ENCODE results near the gene BMS1.
"Not testable (repeated sequence)": the region's sequence is repeated elsewhere in the genome, so short reads cannot be mapped to it uniquely, and the experiment has no call there.

Gene BMS1, protein sequence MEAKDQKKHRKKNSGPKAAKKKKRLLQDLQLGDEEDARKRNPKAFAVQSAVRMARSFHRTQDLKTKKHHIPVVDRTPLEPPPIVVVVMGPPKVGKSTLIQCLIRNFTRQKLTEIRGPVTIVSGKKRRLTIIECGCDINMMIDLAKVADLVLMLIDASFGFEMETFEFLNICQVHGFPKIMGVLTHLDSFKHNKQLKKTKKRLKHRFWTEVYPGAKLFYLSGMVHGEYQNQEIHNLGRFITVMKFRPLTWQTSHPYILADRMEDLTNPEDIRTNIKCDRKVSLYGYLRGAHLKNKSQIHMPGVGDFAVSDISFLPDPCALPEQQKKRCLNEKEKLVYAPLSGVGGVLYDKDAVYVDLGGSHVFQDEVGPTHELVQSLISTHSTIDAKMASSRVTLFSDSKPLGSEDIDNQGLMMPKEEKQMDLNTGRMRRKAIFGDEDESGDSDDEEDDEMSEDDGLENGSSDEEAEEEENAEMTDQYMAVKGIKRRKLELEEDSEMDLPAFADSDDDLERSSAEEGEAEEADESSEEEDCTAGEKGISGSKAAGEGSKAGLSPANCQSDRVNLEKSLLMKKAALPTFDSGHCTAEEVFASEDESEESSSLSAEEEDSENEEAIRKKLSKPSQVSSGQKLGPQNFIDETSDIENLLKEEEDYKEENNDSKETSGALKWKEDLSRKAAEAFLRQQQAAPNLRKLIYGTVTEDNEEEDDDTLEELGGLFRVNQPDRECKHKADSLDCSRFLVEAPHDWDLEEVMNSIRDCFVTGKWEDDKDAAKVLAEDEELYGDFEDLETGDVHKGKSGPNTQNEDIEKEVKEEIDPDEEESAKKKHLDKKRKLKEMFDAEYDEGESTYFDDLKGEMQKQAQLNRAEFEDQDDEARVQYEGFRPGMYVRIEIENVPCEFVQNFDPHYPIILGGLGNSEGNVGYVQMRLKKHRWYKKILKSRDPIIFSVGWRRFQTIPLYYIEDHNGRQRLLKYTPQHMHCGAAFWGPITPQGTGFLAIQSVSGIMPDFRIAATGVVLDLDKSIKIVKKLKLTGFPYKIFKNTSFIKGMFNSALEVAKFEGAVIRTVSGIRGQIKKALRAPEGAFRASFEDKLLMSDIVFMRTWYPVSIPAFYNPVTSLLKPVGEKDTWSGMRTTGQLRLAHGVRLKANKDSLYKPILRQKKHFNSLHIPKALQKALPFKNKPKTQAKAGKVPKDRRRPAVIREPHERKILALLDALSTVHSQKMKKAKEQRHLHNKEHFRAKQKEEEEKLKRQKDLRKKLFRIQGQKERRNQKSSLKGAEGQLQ

DNA sequence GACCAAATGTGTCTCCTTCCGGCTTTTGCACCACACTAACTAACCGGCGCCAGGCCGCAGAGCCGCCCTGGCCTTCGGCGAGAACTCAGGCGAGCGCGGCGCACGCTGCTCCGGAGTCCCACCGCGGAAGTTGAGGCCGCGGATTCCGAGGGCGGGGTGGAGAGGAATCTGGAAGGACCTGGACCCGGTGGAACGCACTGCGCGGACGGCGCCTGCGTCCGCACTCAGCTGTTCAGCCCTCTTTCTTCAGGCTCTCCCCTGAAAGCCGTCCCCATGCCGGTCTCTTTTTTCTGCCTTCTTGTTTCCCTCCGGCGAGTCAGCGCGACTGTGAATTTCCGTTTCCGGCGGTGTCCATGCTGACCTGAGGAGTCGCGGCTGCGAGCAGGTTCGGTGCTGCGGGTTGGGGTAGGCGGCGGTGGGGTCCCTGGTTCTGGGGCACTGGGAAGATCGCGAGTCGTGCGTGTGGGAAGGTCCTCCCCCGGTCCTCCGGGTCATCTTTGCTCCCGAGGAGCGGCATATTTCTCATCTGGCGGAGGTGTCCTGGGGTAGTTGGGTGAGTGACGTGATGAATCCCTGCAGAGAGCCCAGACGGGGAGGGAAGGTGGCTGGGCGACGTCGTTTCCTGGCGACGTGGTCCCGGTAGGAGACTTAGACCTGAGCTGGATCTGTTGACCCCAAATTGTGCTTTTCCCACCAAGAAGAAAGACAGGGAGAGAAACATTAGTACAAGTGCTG, at the start of gene BMS1:
Gene BMS1 (plus strand): TSS at position 350 of the 735 bp plus-strand sequence. CDS start 1,600 bp downstream, outside the sequence.
- DNase-seq (ENCODE audit: low spot score) = peak; percentile 95

- no peak for DNase-seq (ENCODE audit: low spot score)
Observed at GRCh38 chr10:42734536-42734935, 48.1 kb upstream of the BMS1 start.

DNA sequence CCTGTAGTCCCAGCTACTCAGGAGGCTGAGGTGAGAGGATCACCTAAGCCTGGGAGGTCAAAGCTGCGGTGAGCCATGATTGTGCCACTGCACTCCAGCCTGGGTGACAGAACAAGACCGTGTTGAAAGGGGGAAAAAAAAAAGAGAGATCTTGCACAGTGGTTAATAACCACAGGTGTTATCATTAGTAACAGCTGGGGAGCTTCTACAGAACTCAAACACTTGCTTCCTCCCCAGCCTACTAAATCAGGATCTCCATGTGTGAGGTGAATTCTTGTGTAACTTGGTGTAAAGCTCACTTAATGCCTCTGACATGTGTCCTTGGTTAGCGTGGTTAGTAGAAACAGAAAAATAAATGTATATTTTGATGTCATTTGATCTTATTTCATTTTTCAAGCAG, 43.9 kb upstream of the BMS1 start:
- no peak for DNase-seq (ENCODE audit: low spot score)

DNA sequence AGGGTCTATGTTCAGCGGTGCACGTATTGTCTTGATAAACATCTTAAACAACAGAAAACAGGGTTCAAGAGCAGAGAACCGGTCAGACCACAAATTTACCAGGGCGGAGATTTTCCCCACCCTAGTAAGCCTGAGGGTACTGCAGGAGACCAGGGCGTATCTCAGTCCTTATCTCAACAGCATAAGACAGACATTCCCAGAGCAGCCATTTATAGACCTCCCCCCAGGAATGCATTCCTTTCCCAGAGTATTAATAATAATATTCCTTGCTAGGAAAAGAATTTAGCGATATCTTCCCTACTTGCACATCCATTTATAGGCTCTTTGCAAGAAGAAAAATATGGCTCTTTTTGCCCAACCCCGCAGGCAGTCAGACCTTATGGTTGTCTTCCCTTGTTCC, 41.1 kb upstream of the BMS1 start:
- not testable (repeated sequence) for DNase-seq (ENCODE audit: low spot score)

DNA sequence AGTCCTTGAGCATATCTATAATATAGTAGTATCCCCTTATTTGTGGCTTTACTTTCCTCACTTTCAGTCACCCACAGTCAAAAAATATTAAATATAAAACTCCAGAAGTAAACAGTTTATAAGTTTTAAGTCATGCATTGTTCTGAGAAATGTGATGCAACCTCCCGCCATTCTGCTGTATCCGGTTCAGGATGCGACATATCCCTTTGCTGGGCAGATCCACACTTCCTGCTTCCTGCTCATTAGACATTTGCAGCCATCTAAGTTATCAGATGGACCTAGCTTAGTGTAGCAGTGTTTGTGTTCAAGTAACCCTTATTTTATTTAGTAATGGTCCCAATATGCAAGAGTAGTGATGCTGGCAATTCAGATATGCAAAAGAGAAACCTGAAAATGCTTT, 38.9 kb upstream of the BMS1 start:
- no peak for DNase-seq (ENCODE audit: low spot score)

- DNase-seq (ENCODE audit: low spot score) = no peak
Observed at GRCh38 chr10:42744134-42744701, 38.4 kb upstream of the BMS1 start.

- peak; percentile 58 for DNase-seq (ENCODE audit: low spot score)
Observed at GRCh38 chr10:42753126-42753506, 29.5 kb upstream of the BMS1 start.

GRCh38 chr10:42753507-42754154, 29.0 kb upstream of the BMS1 start:
- DNase-seq (ENCODE audit: low spot score) = no peak

- DNase-seq (ENCODE audit: low spot score) = no peak
Observed at GRCh38 chr10:42754155-42755027, 28.2 kb upstream of the BMS1 start.

- DNase-seq (ENCODE audit: low spot score) = no peak
Observed at GRCh38 chr10:42755028-42755451, 27.6 kb upstream of the BMS1 start.

DNA sequence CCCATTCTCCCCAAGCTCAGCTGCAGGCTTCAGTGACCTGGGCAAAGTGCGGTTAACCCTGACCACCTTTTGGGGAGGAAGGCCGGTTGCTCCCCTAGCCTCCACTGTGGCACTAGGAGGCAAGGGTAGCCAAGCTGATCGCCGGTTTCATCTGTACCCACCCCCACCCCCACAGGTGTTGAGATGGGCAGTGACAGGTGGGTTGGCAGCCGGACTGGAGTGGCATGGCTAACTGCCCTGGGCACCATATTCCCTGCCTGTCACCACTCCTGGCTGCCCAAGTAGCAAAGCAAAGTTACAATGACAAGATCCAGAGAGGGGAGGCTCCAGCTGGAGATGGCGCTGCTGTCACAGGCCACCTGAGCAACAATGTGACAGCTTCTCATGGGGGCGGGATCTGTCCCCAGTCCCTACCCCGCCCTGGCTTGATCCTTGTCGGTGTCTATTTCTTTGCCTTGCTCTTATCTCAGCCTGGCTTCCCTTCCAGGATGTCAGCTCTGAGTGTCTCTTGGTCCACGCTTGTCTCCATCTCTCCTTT, 27.0 kb upstream of the BMS1 start:
- DNase-seq (ENCODE audit: low spot score) = no peak

- no peak for DNase-seq (ENCODE audit: low spot score)
Observed at GRCh38 chr10:42767906-42768305, 14.7 kb upstream of the BMS1 start.

DNA sequence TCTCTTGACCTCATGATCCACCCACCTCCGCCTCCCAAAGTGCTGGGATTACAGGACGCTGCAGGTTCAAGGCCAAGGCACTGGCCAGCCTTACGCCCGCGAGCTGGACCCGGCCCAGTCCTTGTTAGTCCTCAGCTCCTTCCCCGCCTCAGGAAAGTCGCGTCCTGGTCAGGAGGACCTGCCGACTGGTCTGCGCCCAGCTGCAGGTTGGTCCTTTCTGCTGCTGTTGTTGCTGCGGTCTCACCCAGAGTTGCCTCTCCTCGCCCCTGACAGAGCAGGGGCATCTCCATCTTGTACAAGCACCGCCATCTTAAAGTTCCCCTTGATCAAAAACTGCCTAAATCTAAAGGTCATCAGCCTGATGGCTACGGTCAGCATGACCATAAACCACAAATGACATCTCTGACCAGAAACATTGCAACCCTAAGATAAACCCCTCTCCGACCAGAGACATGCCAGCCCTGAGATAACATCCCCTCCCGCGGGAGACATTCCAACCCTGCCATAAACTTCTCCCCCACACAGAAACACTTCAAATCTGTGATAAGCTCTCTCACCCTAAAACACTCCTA, 13.9 kb upstream of the BMS1 start:
- no peak for DNase-seq (ENCODE audit: low spot score)

DNA sequence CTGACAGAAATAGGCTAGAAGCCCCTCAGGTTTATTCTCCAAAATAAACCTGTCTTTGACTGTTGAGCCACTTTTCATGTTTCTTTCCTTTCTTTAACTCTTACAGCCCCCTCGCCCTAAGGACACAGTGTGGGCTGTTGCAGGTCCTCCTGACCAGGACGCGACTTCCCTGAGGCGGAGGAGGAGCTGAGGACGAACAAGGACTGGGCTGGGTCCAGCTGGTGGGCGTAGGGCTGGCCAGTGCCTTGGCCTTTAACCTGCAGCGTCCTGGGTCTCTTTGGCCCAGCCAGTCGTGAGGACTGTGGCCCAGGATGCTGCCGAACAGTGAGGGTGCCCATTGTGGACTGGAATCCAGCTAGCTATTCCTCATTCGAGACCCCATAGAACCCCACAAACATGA, 13.4 kb upstream of the BMS1 start:
- no peak for DNase-seq (ENCODE audit: low spot score)

- no peak for DNase-seq (ENCODE audit: low spot score)
Observed at GRCh38 chr10:42769673-42770072, 12.9 kb upstream of the BMS1 start.

GRCh38 chr10:42776681-42777080, 5.9 kb upstream of the BMS1 start:
- DNase-seq (ENCODE audit: low spot score) = no peak

- DNase-seq (ENCODE audit: low spot score) = no peak
Observed at GRCh38 chr10:42780456-42780855, 2.1 kb upstream of the BMS1 start.

GRCh38 chr10:42781893-42782445, 626 bp upstream of the BMS1 start:
- DNase-seq (ENCODE audit: low spot score) = no peak

DNA sequence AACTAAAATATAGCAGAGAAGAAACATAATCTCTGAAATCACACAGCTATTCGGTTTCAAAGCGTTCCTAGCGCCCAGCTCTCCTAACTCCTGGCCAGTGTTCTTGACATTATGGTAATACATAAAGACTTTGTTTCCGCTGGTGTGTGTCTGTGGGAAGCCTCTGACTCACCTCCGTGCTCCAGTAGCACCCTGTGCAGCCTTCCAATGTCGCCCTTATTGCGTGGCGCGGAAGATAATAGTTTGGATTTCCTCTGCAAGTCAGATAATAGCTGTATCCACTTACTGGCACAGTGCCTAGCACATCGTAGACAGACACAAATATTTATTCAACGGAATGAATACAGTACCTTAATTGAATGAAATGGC, 570 bp downstream of the BMS1 start:
- DNase-seq (ENCODE audit: low spot score) = peak; percentile 17
